ENCODE data around the gene NUP153. TPM values are rescaled to one million over a fixed set of nuclear protein-coding genes. Genes with fewer than 3 reads are reported as not detected.
A peak's percentile ranks its signal among the peaks of the same experiment; 100 is the strongest.

Gene NUP153
- total and polyA plus RNA-seq, 8 donors, result 28.2 to 53.1 (median 45.6) TPM

- Histone ChIP-seq H3K4me1 (peaks cover 0 to 5% of the 10 kb centered on the region in 2 donors), H3K4me3 (no peak overlapping the region), H3K27ac (peak overlapping the region in 1 of 2 donors; percentile 14), H3K36me3 (peaks cover 0 to 93% of the 10 kb centered on the region in 2 donors), H3K9me3 (no peaks in the 10 kb centered on the region), H3K27me3 (no peaks in the 10 kb centered on the region)
- TF ChIP-seq CTCF (IDR thresholded peaks at IDR 0.05), result no peak
- DNase-seq (no peak), ATAC-seq (no peak)
- intact Hi-C loops (cut with DNase I), result no loop called here
These were observed 66.2 kb downstream of the NUP153 start for GRCh38 chr6:17640477-17640917.

- no peak for TF ChIP-seq CTCF (IDR thresholded peaks at IDR 0.05)
- intact Hi-C loops (cut with DNase I), result no loop called here
- Histone ChIP-seq H3K27me3 (no peaks in the 10 kb centered on the region), H3K27ac (no peak overlapping the region), H3K9me3 (no peaks in the 10 kb centered on the region), H3K36me3 (peaks cover 0 to 79% of the 10 kb centered on the region in 2 donors), H3K4me1 (peaks cover 0 to 8% of the 10 kb centered on the region in 2 donors), H3K4me3 (no peak overlapping the region)
- DNase-seq (no peak), ATAC-seq (no peak)
These were observed 68.5 kb downstream of the NUP153 start for GRCh38 chr6:17638212-17638715.

- TF ChIP-seq CTCF (IDR thresholded peaks at IDR 0.05), result no peak
- no peak overlapping the region for H3K4me3 ChIP-seq
- intact Hi-C loops (cut with DNase I), result no loop called here
- H3K36me3 ChIP-seq, result peaks cover 0 to 67% of the 10 kb centered on the region in 2 donors
- H3K4me1 ChIP-seq, result peaks cover 6 to 8% of the 10 kb centered on the region in 2 donors
- H3K27me3 ChIP-seq, result no peaks in the 10 kb centered on the region
- no peak overlapping the region for H3K27ac ChIP-seq
- no peak for ATAC-seq
- H3K9me3 ChIP-seq, result no peaks in the 10 kb centered on the region
- no peak for DNase-seq
These were observed 71.2 kb downstream of the NUP153 start for GRCh38 chr6:17635568-17635967.

GRCh38 chr6:17633465-17634188 lies 73.1 kb downstream of the NUP153 start:
- Histone ChIP-seq H3K27me3 (no peaks in the 10 kb centered on the region), H3K4me3 (no peak overlapping the region), H3K27ac (peak overlapping the region in 1 of 2 donors; percentile 10), H3K9me3 (no peaks in the 10 kb centered on the region), H3K4me1 (peaks cover 6 to 12% of the 10 kb centered on the region in 2 donors), H3K36me3 (peaks cover 0 to 66% of the 10 kb centered on the region in 2 donors)
- intact Hi-C loops (cut with DNase I), result no loop called here
- ATAC-seq (no peak), DNase-seq (no peak)
- TF ChIP-seq CTCF (IDR thresholded peaks at IDR 0.05), result no peak

GRCh38 chr6:17632934-17633333 lies 73.8 kb downstream of the NUP153 start:
- H3K9me3 ChIP-seq, result no peaks in the 10 kb centered on the region
- peaks cover 6 to 12% of the 10 kb centered on the region in 2 donors for H3K4me1 ChIP-seq
- no peak for DNase-seq
- no peak for TF ChIP-seq CTCF (IDR thresholded peaks at IDR 0.05)
- peaks cover 0 to 66% of the 10 kb centered on the region in 2 donors for H3K36me3 ChIP-seq
- ATAC-seq, result no peak
- intact Hi-C loops (cut with DNase I), result no loop called here
- no peak overlapping the region for H3K4me3 ChIP-seq
- no peaks in the 10 kb centered on the region for H3K27me3 ChIP-seq
- H3K27ac ChIP-seq, result peak overlapping the region in 1 of 2 donors; percentile 10

Data from left lung (tissue), 10 donors.